Measurements from ENCODE around the gene PLCL2.
A peak's percentile ranks its signal among the peaks of the same experiment; 100 is the strongest.

The PLCL2 gene

DNA sequence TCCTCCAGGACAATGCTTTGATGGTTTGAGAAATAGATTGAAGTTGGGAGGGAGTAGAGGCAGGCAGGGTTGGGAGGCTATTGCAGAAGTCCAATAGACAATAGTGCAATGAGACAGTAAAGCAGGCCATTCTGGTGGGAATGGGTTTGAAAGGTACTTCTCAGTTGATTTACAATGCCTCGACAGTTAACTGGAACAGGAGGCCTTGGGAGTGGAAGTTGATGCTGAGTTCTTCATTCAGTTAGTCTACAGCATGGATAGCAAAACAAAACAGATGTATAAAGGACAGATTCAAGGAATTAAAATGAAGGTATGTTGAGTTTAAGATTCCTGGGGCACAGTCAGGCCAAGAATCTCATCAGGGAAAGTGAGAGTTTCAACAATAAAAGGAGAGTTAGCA is 6.8 kb upstream of the PLCL2 start:
- Mint-ChIP-seq H3K36me3 (ENCODE audit: low read depth) (no peaks in the 10 kb centered on the region), H3K4me3 (no peak overlapping the region), H3K4me1 (ENCODE audit: low read depth) (no peaks in the 10 kb centered on the region), H3K27me3 (no peaks in the 10 kb centered on the region), H3K27ac (no peak overlapping the region), H3K9me3 (no peaks in the 10 kb centered on the region)
- no peak for DNase-seq

DNA sequence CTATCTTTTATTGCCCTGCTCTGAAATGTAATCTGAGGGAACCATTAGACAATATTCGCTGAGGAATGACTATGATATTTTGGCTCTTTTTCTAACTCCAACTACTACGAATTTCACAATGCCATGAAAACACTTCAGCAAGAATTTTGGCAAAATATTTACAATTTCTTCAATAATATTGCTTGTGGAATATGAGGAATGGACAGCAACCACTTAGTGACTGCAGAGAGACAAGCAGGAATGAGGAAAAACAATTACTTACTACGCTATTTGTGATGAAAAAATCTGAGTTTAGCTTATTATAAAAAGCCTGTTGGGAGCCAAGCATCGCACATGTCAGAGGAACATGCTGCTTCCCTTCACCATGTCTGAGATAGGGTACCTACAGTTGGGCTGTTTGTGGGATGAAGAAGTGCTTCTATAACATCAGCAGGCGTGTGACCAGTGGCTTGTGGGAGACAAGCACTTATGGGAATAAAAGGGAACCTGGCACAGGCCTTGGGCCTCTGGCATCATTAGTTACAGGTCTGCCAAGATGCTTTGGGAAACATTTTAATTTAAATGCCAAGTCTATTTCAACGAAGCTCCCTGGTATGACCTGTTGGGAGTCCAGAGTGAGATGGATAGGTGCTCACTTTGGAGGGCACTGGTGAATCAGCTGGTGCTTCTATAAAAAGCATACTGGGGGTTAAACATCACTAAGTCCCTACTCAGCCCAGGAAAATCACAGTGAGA is 2.7 kb upstream of the PLCL2 start:
- Mint-ChIP-seq H3K4me1 (ENCODE audit: low read depth) (peaks cover 14% of the 10 kb centered on the region), H3K27me3 (no peaks in the 10 kb centered on the region), H3K27ac (no peak overlapping the region), H3K4me3 (no peak overlapping the region), H3K36me3 (ENCODE audit: low read depth) (peaks cover 12% of the 10 kb centered on the region), H3K9me3 (no peaks in the 10 kb centered on the region)
- no peak for DNase-seq

DNA sequence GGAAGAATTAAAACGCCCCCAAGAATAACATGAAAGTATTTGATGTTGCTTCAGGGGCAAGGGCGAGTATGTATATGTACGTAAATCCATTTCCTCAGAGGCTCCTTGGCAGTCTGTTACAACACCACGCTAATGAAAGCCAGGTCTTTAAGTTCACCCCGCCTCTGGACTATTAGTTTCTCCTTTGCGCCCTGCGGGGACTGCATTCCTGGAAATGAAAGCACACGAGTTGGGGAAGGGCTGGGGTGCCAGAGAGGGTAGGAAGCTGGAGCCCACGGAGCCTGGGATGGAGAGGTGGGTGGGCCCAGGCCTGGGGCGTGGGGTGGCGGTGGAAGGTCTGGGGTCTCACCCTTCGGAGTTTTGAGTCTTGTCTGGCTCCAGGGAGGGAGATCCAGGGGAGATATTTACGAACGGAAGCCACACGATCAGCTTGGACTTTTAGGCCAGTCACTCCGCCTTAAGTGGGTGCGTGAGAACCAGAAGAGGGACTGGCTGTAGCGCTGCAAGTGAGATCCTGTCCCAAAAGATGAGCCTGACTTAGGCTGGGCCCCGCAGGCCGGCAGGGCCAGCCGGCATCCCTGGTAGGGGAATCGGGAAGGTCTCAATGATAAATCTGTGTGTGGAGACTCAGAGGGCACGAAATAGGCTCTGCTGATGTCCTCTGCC is 1.6 kb upstream of the PLCL2 start:
- Mint-ChIP-seq H3K9me3 (no peaks in the 10 kb centered on the region), H3K4me1 (ENCODE audit: low read depth) (peaks cover 25% of the 10 kb centered on the region), H3K27me3 (no peaks in the 10 kb centered on the region), H3K27ac (peak overlapping the region; percentile 75), H3K36me3 (ENCODE audit: low read depth) (peaks cover 12% of the 10 kb centered on the region), H3K4me3 (peak overlapping the region; percentile 90)
- no peak for DNase-seq

DNA sequence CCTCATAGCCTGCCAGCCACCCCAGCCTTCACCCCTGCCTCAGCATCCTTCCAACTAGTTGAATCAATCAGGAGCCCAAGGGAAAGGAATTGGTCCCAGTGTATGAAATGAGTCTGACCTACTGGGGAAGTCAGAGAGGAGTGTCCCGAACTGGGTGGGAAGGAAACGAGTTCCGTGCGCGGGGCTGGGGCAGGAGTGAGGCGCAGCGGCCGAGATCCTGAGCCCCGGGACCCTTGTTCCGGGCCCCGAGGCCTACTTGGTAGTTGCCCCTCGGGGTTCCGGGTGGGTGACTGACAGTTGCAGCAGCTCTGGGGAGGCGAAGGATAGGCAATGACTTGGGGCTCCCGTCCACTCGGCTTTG is 1.1 kb upstream of the PLCL2 start:
- H3K27ac Mint-ChIP-seq = peak overlapping the region; percentile 75
- H3K27me3 Mint-ChIP-seq = no peaks in the 10 kb centered on the region
- H3K4me1 Mint-ChIP-seq (ENCODE audit: low read depth) = peaks cover 26% of the 10 kb centered on the region
- H3K4me3 Mint-ChIP-seq = peak overlapping the region; percentile 90
- no peak for DNase-seq
- H3K36me3 Mint-ChIP-seq (ENCODE audit: low read depth) = peaks cover 12% of the 10 kb centered on the region
- H3K9me3 Mint-ChIP-seq = no peaks in the 10 kb centered on the region

DNA sequence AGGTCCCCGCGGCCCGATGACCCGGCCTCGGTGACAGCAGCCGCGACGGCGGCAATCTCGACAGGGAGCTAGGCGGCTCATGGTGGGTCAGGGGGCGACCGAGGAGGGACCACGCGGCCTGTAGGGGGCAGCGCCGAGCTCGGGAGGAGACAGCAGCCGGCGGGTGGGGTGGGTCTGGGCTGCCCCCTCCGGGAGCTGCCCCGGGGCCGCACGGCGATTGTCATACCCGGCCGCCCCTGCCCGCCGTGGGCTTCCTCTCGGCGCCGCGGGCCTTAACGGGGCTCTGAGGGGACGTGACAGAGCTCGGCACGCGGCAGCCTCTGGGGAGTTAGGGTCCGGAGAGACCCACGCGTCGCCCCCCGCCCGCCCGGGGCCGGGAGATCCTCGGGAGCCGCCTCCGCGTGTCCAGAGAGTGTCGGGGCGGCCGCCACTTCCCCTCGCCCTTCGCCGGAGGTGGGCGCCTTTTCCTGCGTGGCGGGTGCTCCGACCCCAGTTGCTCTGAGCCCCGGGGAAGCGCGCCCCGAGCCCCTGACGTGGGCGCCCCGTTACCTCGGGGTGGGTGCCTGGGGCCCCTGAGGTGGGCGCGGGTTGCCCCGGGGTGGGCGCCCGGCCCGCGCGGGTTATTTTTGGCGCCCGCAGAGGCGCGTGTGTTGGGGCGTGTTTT is 539 bp upstream of the PLCL2 start:
- no peaks in the 10 kb centered on the region for H3K27me3 Mint-ChIP-seq
- peak overlapping the region; percentile 90 for H3K4me3 Mint-ChIP-seq
- peaks cover 32% of the 10 kb centered on the region for H3K4me1 Mint-ChIP-seq (ENCODE audit: low read depth)
- no peaks in the 10 kb centered on the region for H3K9me3 Mint-ChIP-seq
- H3K27ac Mint-ChIP-seq = peak overlapping the region; percentile 93
- H3K36me3 Mint-ChIP-seq (ENCODE audit: low read depth) = peaks cover 12% of the 10 kb centered on the region
- peak; percentile 88 for DNase-seq

DNA sequence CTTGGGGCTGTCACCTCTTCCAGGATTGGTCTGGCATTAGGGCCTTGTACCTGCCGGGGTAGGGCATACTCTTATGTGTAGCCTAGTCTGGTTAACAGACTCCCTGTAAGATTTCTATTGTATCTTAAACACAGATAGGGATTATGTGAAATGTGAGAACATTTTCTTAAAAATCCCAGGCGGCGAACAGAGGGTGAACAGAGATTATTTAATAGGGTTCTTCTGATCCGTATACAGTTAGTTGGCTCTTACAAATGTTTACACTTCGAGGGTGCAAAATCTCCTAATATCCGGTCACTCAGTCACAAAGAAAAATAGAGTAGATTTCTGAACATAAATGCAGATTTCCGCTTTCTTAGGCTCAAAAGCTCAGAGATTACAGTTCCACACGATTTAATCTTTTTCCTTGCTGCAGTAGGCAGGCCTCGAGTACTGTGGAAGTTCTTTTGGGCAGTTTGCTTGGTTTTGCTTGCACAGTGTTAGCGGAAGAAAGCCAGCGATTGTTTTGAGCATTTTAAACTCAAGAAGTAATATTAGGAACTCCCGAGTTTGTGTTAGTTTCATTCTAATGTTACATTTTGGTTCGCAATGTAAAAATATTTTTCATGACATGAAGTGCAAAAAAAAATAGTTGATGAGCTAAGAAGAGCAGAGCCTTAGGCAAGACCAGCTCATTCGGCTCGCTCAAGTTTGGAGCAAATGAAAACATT is 993 bp downstream of the PLCL2 start:
- peaks cover 47% of the 10 kb centered on the region for H3K4me1 Mint-ChIP-seq (ENCODE audit: low read depth)
- DNase-seq = no peak

DNA sequence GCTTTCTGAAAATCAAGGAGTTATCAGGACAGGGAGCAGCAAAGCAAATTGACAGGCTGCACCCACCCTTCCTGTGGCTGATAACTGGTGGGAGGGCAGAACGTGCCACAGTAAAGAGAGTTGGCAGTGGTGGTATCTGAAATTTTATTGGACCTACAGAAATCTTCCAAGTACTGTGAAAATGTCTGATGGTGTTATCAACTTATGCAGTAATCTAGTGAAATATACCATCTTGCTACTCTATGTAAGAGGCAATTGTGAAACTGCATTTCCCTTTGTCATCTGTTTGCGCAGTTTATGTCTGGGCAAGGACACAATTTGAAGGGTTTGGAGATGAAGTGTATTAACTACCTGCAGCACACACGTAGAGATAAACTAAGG is 1.5 kb downstream of the PLCL2 start:
- H3K27ac Mint-ChIP-seq = peak overlapping the region; percentile 96

More for the DNA sequence above, 993 bp downstream of the PLCL2 start:
- Mint-ChIP-seq H3K27me3 (no peaks in the 10 kb centered on the region), H3K9me3 (no peaks in the 10 kb centered on the region), H3K36me3 (ENCODE audit: low read depth) (peaks cover 12% of the 10 kb centered on the region), H3K27ac (peak overlapping the region; percentile 96), H3K4me3 (peak overlapping the region; percentile 92)

DNA sequence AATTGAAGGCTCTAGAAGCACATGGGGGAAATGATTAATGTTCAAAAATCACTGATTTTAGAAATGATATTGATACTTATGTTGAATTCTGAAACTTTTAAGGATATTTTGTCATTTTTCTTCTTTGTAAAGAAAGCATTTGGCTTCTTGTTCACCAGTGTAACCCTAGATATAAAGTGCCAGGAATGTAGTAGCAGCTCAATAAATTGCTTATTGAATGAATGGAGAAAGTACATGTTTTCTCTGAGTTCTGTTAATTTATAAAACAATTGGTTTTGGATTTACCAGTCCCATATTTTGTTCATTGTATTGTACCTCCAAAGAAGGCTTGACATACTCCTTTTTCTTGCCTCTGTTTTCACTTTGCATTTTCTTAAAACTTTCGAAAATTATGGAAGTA is 2.4 kb downstream of the PLCL2 start:
- H3K4me3 Mint-ChIP-seq = peak overlapping the region; percentile 92

More for the DNA sequence above, 1.5 kb downstream of the PLCL2 start:
- no peak for DNase-seq
- Mint-ChIP-seq H3K9me3 (no peaks in the 10 kb centered on the region), H3K4me3 (peak overlapping the region; percentile 92), H3K27me3 (no peaks in the 10 kb centered on the region), H3K4me1 (ENCODE audit: low read depth) (peaks cover 52% of the 10 kb centered on the region), H3K36me3 (ENCODE audit: low read depth) (peaks cover 12% of the 10 kb centered on the region)

DNA sequence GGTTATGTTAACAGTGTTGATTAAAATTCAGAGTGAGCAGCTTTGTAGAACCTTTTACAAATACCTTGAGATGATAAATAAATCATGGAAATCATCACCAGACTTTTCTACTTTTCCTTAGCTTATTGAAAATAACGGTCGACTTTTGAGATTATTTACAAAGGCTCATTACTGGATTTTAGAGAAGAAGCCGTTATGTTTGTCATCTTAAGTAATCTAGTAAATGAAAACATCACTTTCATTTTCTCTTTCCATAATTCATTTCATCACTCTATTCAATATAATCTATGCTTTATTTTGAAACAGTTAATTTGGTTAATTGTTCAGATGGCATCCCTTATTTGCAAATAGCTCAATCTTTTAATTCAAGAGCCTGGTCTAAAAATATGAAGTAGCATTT is 3.6 kb downstream of the PLCL2 start:
- DNase-seq = no peak
- Mint-ChIP-seq H3K4me1 (ENCODE audit: low read depth) (peaks cover 73% of the 10 kb centered on the region), H3K36me3 (ENCODE audit: low read depth) (peaks cover 12% of the 10 kb centered on the region), H3K27me3 (no peaks in the 10 kb centered on the region), H3K4me3 (peak overlapping the region; percentile 92), H3K27ac (peak overlapping the region; percentile 96), H3K9me3 (no peaks in the 10 kb centered on the region)

More for the DNA sequence above, 2.4 kb downstream of the PLCL2 start:
- H3K36me3 Mint-ChIP-seq (ENCODE audit: low read depth) = peaks cover 12% of the 10 kb centered on the region
- no peaks in the 10 kb centered on the region for H3K9me3 Mint-ChIP-seq
- peak overlapping the region; percentile 96 for H3K27ac Mint-ChIP-seq
- DNase-seq = no peak
- no peaks in the 10 kb centered on the region for H3K27me3 Mint-ChIP-seq
- H3K4me1 Mint-ChIP-seq (ENCODE audit: low read depth) = peaks cover 61% of the 10 kb centered on the region

DNA sequence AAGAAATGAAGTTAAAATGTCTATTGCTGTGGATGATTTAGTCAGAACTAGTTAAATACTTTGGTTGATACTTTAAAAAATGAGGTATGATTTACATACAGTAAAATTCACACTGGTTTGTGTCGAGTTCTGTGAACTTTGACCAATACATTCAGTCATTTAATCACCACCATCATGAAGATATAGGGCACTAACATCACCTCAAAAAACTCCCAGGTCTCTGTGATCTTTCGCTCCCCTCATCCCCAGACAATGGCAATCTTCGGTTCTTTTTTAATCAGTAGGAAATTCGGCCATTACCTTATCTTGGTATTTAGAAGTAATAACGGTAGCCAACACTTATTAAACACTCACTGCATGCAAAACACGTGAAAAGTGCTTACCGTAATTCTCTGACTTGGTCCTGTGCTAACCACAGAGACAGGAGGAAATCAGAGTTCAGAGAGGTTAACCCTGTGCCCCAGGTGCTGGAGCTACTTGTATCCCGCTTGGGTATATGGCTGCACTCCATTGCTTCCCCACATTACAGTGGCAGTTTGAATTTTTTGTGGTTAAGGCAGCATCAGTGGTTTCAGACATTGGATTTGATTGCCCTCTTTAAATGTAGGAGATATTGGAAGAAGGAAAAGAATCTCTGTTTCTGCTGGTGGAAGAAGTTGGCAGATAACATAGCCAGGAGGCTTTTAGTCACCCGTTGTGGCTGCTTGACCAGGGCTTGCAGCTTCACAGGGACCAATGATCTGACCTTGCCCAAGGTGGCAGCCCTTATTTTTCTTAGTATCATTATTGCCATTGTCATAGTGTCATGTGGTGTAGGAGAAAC is 4.2 kb downstream of the PLCL2 start:
- DNase-seq = no peak
- H3K9me3 Mint-ChIP-seq = no peaks in the 10 kb centered on the region
- H3K36me3 Mint-ChIP-seq (ENCODE audit: low read depth) = peaks cover 12% of the 10 kb centered on the region
- peak overlapping the region; percentile 96 for H3K27ac Mint-ChIP-seq
- H3K4me3 Mint-ChIP-seq = peak overlapping the region; percentile 92
- peaks cover 74% of the 10 kb centered on the region for H3K4me1 Mint-ChIP-seq (ENCODE audit: low read depth)
- H3K27me3 Mint-ChIP-seq = no peaks in the 10 kb centered on the region

DNA sequence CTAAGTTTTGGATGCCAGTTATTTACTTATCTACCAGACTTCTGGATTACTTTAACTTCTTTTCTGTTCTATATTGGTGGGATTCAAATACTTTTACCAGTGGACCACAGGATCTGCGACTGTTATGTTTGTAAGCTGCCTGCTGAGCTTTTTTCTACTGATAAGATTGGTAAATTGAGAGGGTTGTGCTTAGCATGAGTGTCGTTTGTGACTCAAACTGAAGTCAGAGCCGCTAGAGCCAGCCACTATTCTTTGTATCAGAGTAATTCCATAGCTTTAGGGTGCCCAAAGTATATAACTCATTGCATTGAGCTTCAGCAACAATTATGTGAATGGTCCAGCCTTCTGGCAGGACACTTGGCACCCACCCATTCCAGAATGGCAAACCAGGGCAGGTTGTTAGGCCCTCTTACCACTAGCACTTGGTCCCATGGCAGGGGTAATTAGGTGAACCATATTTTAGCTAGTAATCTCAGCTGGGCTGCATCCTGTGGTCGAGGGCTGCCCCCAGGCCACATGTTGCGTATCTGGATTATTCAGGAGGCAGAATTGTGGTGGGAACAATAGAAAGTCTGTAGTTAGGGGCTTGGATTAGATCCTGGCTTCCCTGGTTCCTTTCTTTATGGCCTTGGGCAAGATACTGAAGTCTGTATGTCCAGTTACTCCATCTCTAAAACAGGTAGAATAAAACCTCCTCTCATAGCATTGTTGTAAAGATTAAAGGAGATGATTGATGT is 6.0 kb downstream of the PLCL2 start:
- H3K27ac Mint-ChIP-seq = peak overlapping the region; percentile 37
- peaks cover 6% of the 10 kb centered on the region for H3K36me3 Mint-ChIP-seq (ENCODE audit: low read depth)
- H3K4me1 Mint-ChIP-seq (ENCODE audit: low read depth) = peaks cover 83% of the 10 kb centered on the region
- no peaks in the 10 kb centered on the region for H3K27me3 Mint-ChIP-seq
- no peak for DNase-seq
- no peaks in the 10 kb centered on the region for H3K9me3 Mint-ChIP-seq
- no peak overlapping the region for H3K4me3 Mint-ChIP-seq

DNA sequence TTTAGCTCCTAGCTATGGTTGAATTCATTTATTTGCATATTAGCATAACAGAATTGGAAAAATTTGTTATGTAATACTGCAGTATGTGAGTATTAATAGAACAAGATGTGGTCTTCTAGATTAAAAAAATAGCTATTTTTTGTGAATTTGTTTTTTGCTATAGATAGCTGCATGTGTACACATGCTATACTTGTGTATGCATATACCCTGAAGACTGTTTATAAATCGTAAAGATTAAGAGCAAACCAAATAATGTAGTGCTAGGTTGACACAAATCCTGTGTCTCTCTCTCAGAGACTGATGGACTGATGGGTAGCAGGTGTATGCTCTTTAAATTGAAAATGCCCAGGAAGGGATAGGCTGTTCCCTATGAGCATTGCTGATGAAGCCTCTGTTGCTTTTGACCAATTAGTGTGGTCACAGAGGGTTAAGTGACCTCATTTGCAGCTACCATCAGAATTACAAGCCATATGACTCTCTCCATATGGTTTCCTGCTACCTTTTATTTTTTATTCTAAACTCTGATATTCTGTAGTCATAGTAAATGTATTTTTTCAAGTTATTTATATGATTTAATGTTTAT is 9.0 kb downstream of the PLCL2 start:
- Mint-ChIP-seq H3K36me3 (ENCODE audit: low read depth) (no peaks in the 10 kb centered on the region), H3K9me3 (no peaks in the 10 kb centered on the region), H3K4me3 (no peak overlapping the region), H3K4me1 (ENCODE audit: low read depth) (peaks cover 90% of the 10 kb centered on the region), H3K27ac (no peak overlapping the region), H3K27me3 (no peaks in the 10 kb centered on the region)
- no peak for DNase-seq

DNA sequence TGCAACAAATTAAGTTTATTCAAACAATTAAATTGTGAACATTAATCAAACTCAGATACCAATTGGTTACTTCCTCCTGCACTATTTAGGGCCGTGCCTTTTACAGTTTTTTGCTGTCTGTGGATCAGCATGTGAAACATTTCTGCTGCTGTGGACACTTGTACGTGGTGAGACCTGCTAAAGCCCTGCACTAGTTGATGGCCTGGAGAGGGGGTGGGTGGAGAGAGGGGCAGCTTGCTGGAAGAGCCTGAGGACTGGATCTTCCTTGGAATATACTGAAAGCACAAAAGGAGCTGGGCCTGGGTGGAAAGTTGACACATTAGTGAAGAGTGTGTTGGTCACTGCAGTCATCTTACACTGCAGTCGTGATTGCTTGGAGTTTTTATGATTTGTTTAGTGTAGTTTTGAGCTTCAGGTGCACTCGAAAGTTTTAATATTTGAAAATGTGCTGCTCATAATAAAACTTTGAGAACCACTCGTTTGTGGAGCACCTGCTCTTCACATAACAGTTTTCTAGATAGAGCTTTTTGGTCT is 11.4 kb downstream of the PLCL2 start:
- H3K27me3 Mint-ChIP-seq = no peaks in the 10 kb centered on the region
- DNase-seq = no peak
- H3K36me3 Mint-ChIP-seq (ENCODE audit: low read depth) = no peaks in the 10 kb centered on the region
- no peaks in the 10 kb centered on the region for H3K9me3 Mint-ChIP-seq
- H3K27ac Mint-ChIP-seq = peak overlapping the region; percentile 20
- H3K4me3 Mint-ChIP-seq = no peak overlapping the region
- H3K4me1 Mint-ChIP-seq (ENCODE audit: low read depth) = peaks cover 90% of the 10 kb centered on the region

Data from activated T-cell treated with anti-CD3 and anti-CD28 coated beads, Interleukin-2, amount 50 U/mL, for 24 hours (primary cell).